ENCODE results near the gene PHLPP1.

GRCh38 chr18:62870643-62871042 lies 155.3 kb downstream of the PHLPP1 start:
- TF ChIP-seq CTCF (IDR thresholded peaks at IDR 0.05 in 8 of 11, conservative IDR thresholded peaks at IDR 0.05 in 3 of 11) (no peak), POLR2A (IDR thresholded peaks at IDR 0.05) (no peak), POLR2AphosphoS5 (IDR thresholded peaks at IDR 0.05) (no peak)

All from spleen (tissue), 7 donors.